Lower leg skin (tissue), 4 donors: ENCODE data around the gene FOXO6. TPM values are rescaled to one million over a fixed set of nuclear protein-coding genes. Genes with fewer than 3 reads are reported as not detected.

ENCODE experiments used
- DNase-seq, 2 donors: peaks; one replicate each; pipeline ENCODE4 v3.0.0-alpha.2; 2019; ENCODE audit warnings: low spot score in 2 of 2
- H3K4me3 ChIP-seq: fragments of 200-600 bp; sonication (generic); 2 replicates; pipeline ENCODE4 v1.5.1; 2017; ENCODE audit warnings: mild to moderate bottlenecking, low read depth; ENCODE audit not compliant: poor library complexity, severe bottlenecking
- POLR2A ChIP-seq, 2 donors: fragments of 450-650 bp; IDR thresholded peaks; one replicate each; pipeline ENCODE4 v1.6.1; 2016 to 2017; ENCODE audit warnings: antibody characterized with exemption in 2 of 2, mild to moderate bottlenecking in 1 of 2, moderate library complexity in 1 of 2
- WGBS, 2 donors: methylation state at CpG; one replicate each; pipeline ENCODE4 v1.1.5; 2018; 5-methylcytosine and 5-hydroxymethylcytosine counted together
- intact Hi-C: fragments of 100-400 bp; cut with DNase I; formaldehyde crosslinking; loops from one replicate; pipeline ENCODE4 v1.15.0; 2023; ENCODE audit warnings: low total_unique reads
- total RNA-seq, 4 donors: library from RNA; depleted of rRNA; stranded (reverse); fragments of >200 nt; gene quantifications; one replicate each; pipeline ENCODE4 v1.1.0, GENCODE V29; 2016
- TF ChIP-seq, protein P1 (sequence below), 3 donors: fragments of 450-650 bp; IDR thresholded peaks; one replicate each; pipeline ENCODE4 v1.5.1; 2016; ENCODE audit warnings: antibody characterized with exemption in 3 of 3, mild to moderate bottlenecking in 3 of 3, moderate library complexity in 2 of 3

Gene FOXO6
- total RNA-seq, 4 donors from 2014 or later: 0.15 to 3.5 (median 1.5) TPM

- WGBS, 2 donors: 41 to 46% methylated on average over 25 of the region's 25 CpGs
- TF ChIP-seq POLR2A (IDR thresholded peaks at IDR 0.05): no peak
- TF ChIP-seq, protein P1, sequence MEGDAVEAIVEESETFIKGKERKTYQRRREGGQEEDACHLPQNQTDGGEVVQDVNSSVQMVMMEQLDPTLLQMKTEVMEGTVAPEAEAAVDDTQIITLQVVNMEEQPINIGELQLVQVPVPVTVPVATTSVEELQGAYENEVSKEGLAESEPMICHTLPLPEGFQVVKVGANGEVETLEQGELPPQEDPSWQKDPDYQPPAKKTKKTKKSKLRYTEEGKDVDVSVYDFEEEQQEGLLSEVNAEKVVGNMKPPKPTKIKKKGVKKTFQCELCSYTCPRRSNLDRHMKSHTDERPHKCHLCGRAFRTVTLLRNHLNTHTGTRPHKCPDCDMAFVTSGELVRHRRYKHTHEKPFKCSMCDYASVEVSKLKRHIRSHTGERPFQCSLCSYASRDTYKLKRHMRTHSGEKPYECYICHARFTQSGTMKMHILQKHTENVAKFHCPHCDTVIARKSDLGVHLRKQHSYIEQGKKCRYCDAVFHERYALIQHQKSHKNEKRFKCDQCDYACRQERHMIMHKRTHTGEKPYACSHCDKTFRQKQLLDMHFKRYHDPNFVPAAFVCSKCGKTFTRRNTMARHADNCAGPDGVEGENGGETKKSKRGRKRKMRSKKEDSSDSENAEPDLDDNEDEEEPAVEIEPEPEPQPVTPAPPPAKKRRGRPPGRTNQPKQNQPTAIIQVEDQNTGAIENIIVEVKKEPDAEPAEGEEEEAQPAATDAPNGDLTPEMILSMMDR (IDR thresholded peaks at IDR 0.05): no peak
- intact Hi-C loops: no loop called here
- peak in 1 of 2 donors; percentile 87 for DNase-seq
- H3K4me3 ChIP-seq: no peak overlapping the region
These were observed 2.9 kb upstream of the FOXO6 start for GRCh38 chr1:41358131-41359021.

DNA sequence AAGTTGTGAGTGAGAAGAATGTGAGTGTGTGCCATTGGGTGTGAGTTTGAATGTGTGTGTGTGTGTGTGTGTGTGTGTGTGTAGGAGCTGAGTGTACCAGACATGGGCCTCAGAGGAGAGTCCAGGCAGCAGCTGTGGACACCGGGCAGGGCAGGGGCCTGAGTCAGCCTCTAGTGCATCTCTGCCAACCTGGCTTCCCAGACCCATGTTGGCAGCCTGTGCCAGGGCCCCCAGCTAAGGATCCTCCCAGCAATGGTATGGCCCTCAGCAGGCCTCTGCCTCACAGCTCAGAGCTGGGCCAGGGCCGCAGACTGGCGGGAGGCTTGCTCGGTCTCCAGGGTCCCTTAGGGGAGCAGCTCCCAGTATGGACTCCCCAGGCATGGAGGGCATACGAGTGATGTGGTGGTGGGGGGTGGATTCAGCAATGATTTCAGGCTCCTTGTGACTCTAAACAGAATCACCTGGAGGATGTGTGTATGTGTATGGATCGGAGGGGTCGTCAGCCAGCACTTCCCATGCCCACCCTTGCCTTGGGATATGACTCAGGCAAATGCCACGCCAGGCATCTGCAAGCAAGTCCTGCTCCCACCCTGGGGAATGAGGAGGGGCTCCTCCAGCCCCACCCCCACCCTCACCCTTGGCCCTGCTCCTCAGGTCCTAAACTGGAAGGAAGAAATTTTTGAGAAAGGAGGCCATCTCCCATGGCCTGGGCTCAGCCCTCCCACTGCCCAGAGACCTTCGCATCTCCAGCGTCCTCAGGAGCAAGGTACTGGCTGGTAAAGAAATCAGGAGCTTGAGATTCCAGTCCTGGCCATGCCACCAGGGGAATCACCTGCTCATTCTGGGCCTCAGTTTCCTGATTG, 1.8 kb upstream of the FOXO6 start:
- intact Hi-C loops: no loop called here
- peak in 1 of 2 donors; percentile 83 for DNase-seq
- no peak overlapping the region for H3K4me3 ChIP-seq
- 78 to 79% methylated on average over 10 of the region's 10 CpGs for WGBS, 2 donors
- TF ChIP-seq, protein P1 (IDR thresholded peaks at IDR 0.05): no peak

DNA sequence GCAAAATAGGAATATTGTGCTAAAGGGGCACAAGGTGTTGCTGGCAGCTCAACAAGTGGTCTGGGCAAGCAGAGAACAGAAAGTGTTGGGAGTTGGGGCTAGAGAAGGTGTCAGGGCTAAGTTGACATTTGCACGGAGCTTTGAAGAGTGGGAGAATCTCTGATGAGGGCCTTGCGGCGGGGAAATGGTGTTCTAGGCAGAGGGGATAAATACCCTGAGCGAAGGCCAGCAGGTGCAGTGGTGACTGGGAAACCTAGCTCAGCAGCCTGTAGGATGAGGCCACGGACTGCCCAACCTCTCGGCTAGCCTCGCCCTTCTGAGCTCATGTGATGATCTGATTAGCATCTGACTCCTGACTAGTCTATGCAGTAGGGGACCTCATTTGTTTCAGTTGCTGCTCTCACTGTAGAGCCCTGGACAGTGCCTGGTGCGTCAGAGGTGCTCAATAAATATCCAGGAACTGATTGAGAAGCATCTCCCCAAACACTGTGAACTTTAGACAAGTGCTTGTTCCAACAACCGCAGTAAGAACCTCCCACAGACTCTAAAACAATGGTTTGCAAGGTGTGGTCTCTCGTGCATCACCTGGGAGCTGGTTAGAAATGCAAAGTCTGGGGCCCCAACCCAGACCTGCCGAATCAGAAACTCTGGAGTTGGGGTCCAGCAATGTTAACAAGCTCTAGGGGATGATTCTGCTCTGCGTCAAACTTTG, 1.0 kb upstream of the FOXO6 start:
- intact Hi-C loops: no loop called here
- no peak overlapping the region for H3K4me3 ChIP-seq
- WGBS, 2 donors: 59 to 62% methylated on average over 12 of the region's 12 CpGs
- TF ChIP-seq, protein P1 (IDR thresholded peaks at IDR 0.05): no peak
- TF ChIP-seq POLR2A (IDR thresholded peaks at IDR 0.05): no peak
- peak in 1 of 2 donors; percentile 84 for DNase-seq

DNA sequence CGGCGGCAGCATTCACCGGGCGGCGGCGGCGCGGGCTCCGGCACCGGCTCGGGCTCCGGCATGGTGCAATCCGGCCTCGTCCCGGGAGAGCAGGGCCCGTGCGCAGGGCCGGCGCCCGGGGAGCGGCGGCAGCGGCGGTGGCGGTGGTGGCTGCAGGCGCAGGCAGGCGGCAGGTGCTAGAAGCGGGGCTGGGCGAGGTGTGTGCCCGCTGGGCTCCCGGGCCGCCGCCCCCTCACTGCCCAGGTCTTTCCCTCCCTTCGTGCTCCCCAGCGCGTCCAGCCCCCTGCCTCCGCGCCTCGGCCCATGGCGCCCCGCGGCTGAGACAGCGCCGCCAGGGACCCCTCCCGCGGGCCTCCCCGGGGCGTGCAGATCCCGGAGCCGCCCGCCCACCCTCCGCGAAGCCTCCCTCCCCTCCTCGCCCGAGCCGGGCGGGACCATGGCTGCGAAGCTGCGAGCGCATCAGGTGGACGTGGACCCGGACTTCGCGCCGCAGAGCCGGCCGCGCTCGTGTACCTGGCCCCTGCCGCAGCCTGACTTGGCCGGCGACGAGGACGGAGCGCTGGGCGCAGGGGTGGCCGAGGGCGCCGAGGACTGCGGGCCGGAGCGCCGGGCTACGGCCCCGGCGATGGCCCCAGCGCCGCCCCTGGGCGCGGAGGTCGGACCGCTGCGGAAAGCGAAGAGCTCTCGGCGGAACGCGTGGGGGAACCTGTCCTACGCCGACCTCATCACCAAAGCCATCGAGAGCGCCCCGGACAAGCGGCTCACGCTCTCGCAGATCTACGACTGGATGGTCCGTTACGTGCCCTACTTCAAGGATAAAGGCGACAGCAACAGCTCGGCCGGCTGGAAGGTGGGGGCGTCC, 492 bp downstream of the FOXO6 start:
- DNase-seq: no peak
- intact Hi-C loops: no loop called here

More for the DNA sequence above, 492 bp downstream of the FOXO6 start:
- 0 to 2% methylated on average over 7 to 18 of the region's 113 CpGs for WGBS, 2 donors
- TF ChIP-seq, protein P1 (IDR thresholded peaks at IDR 0.05): no peak
- no peak for TF ChIP-seq POLR2A (IDR thresholded peaks at IDR 0.05)
- peak overlapping the region; percentile 23 for H3K4me3 ChIP-seq
